SH-SY5Y (cell line): ENCODE measurements around the gene RNU6-9.

Experiments used
- GATA2 ChIP-seq: IDR thresholded peaks from 2 replicates; pipeline ENCODE4 v1.6.1; 2011; ENCODE audit warnings: mild to moderate bottlenecking, low read depth, low read length
- GATA3 ChIP-seq: IDR thresholded peaks from 2 replicates; pipeline ENCODE4 v1.6.1; 2011; ENCODE audit warnings: low read depth, mild to moderate bottlenecking, low read length, moderate library complexity

RNU6-9 gene

DNA sequence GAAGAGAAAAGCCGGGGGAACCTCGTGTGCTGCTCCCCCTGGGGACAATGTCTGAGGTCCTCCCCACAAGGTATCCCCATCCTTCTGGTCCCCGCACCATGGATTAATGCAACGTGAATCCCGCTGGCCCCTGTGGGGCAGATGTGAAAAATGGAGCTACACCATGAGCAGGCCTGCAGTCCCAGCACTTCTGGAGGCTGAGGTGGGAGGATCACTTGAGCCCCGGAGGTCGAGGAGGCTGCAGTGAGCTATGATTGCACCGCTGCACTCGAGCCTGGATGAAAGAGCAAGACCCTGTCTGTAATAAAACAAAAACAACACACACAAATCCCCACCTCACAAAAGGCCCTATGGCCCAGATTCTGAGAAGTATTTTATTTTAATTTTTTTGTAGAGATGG is 35.0 kb upstream of the RNU6-9 start:
- TF ChIP-seq GATA3 (no peak), GATA2 (no peak)

DNA sequence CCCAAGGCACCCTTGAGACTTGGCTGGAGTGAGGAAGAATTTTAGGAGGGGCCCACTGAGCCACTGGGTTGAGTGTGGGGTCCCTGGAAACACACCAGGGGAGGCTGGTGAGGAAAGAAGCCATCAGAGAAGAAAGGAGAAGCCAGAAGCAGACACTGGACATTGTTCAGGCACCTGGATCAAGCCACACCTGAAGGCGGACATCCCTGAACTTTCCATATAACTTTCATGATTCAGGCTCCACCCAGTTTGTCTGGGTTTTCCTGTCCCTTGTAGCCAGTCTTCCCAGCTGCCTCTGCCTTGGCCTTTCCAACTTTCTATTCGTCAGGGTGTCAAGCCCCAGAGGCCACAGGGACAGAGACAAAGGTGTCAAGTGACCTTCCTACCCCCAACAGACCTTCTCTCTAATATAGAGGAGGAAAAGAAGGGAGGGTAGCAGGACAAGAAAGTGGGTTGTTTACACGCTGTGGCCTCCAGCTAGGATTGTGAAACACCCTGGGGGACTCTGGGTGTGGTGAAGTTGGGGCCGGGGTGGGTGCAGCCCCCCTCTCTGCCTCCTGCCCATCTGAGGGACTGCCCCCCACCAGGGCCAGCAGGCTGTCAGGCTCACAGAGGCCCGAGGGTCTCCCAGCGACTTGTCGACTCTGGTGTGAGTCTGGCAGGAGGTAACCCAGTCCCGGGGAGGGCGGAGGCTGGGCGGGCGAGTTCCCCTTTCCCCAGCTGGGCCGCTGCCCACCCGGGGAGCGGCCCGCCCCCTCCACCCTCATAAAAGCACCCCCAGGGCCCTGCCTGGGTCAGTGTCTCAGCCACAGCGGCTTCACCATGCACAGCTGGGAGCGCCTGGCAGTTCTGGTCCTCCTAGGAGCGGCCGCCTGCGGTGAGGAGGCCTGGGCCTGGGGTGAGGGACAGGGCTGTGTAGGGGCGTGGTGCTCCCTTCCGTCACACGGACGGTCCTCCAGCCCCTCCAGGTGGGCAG is 34.1 kb upstream of the RNU6-9 start, which contains the start of gene CFD:
CFD (plus strand) TSS at position 797 of the 976 bp plus-strand sequence; CDS start at position 823, 26 bp downstream.
- TF ChIP-seq GATA2 (no peak), GATA3 (no peak)

DNA sequence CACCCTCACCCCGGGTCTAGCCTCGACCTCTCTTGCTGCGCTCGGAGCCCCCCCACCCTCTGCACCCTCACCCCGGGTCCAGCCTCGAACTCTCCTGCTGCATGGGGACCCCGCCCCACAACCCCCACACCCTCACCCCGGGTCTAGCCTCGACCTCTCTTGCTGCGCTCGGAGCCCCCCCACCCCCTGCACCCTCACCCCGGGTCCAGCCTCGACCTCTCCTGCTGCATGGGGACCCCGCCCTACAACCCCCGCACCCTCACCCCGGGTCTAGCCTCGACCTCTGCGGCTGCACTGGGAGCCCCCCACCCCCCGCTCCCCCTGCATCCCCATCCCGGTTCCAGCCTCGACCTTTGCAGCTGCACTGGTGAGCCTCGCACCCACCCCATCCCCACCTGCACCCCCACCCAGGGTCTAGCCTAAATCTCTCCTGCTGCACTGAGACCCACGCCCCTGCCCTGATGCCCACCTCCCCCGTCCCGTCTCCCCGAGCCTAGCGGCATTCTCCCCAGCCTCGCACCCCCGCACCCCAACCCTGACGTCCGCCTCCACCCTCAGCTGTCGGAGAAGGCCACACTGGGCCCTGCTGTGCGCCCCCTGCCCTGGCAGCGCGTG is 32.0 kb upstream of the RNU6-9 start:
- TF ChIP-seq GATA3 (no peak), GATA2 (no peak)

DNA sequence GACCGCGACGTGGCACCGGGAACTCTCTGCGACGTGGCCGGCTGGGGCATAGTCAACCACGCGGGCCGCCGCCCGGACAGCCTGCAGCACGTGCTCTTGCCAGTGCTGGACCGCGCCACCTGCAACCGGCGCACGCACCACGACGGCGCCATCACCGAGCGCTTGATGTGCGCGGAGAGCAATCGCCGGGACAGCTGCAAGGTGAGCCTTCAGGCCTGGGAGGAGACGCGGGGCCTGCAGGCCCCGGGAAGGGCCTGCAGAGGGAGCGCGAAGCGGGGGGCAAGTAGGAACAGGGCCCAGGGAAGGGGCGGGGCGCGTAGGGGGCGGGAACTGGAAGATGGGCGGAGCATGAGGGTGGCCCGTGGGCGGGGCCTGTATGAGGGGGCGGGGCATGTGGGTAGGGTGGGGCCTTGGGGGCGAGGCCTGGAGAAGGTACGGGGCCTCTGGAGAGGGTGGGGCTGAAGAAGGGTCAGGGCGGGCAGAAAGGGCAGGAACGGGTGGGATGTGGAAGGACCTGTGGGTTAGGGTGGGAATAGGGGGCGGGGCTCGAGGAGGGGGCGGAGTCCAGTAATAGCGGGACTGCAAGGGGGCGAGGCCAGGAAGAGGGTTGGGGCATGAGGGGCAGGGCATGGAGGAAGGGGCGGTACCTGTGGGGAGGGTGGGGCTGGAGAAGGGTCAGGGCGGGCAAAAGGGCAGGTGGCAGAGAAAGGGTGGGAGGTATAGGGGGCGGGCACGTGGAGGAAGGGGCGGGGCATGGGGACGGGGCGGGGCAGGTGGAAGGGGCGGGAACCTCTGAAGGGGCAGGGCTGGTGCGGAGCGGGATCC is 31.3 kb upstream of the RNU6-9 start:
- TF ChIP-seq GATA2 (no peak), GATA3 (no peak)

DNA sequence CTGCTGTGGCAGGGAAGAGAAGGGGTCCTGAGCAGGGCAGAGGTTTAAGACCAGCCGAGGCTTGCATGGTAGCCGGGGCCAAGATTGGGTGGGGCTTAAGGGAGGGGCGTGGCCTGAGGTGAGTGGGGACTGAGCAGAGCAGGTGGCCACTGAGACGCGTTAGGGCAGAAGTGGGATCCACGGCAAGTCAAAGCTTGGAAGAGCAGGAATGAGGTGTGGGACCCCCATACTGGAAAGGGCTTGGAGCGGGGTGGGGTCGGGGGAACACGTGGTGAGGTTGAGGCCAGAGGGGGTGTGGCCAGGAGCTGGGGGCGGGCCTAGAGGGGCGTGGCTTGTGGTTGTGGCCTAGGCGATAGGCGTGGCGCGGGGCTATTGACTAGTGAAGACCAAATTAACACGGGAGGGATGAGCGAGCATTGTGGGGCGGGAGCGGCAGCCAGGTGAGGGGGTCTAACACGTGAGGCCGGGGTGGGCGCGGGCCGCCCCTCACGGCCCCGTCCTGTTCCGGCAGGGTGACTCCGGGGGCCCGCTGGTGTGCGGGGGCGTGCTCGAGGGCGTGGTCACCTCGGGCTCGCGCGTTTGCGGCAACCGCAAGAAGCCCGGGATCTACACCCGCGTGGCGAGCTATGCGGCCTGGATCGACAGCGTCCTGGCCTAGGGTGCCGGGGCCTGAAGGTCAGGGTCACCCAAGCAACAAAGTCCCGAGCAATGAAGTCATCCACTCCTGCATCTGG is 30.5 kb upstream of the RNU6-9 start:
- TF ChIP-seq GATA2: no peak
- no peak for TF ChIP-seq GATA3

DNA sequence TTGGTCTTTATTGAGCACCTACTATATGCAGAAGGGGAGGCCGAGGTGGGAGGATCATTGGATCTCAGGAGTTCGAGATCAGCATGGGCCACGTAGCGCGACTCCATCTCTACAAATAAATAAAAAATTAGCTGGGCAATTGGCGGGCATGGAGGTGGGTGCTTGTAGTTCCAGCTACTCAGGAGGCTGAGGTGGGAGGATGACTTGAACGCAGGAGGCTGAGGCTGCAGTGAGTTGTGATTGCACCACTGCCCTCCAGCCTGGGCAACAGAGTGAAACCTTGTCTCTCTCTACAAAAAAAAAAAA is 30.0 kb upstream of the RNU6-9 start:
- TF ChIP-seq GATA2 (no peak), GATA3 (no peak)

DNA sequence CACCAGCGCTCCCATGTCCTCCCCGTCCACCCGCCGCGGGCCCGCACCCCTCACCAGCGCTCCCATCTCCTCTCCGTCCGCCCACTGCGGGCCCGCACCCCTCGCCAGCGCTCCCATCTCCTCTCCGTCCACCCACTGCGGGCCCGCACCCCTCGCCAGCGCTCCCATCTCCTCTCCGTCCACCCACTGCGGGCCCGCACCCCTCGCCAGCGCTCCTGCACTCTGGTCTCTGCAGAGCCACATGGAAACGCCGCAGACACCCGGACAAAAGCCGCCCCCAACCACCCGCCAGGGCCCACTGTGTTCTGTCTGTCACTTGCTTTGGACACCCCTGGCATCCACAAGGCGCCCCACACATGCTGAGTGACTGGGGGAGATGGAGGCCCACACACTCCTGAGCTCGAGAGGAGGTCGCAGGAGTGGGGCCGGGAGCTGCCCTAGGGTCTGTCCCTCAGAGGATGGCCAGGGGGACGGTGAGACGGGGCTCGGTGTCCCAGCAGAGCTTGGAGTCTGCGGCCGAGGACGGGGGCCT is 26.4 kb upstream of the RNU6-9 start:
- no peak for TF ChIP-seq GATA3
- TF ChIP-seq GATA2: no peak

DNA sequence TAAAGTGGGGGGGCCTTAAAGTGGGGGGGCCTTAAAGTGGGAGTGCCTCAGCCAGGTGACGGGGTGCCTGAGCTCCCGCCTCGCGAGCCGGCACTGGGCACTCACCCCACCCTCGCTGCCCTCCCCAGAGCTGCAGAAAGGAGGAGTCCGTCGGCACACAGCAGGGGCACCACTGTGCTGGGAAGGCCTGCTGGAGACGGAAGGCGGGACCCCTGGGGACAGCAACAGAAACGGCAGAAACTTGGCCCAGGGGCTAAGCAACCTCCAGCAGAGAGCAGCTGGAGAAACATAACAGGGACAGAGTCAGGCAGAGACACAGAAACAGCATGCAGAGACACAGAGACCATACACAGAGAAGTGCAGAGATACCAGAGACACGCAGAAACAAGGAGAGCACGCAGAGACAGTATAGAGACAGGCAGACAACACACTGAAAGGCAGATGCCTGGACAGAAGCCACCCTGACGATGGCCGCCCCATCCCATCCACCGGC is 25.9 kb upstream of the RNU6-9 start:
- no peak for TF ChIP-seq GATA3
- no peak for TF ChIP-seq GATA2

DNA sequence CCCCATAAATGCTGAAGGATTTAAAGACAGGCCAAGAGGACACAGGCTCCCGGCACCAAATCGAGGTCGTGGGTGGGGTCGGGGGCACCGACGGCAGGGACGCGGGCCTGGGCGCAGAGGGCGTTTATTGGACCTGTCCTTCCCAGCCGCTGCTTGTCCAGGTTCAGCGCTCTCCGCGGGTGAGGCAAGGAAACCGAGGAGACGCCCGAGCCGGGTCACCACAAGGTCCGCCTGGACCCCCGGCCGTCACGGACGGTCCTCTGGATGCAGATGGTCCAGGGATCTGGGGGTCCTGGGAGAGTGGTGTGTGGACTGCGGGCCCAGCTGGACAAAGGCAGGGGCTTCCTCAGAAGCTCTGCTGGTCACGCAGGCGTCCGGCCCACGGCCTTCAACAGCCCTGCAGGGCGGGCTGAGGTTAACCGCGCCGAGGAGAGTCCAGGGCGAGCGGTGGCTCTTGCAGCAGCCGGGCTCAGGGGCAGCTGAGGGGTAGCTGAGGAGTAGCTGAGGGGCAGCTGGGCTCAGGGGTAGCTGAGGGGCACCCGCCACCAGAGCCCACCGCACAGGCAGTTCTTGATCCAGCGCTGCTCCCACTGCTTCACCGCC is 25.3 kb upstream of the RNU6-9 start:
- no peak for TF ChIP-seq GATA3
- no peak for TF ChIP-seq GATA2

DNA sequence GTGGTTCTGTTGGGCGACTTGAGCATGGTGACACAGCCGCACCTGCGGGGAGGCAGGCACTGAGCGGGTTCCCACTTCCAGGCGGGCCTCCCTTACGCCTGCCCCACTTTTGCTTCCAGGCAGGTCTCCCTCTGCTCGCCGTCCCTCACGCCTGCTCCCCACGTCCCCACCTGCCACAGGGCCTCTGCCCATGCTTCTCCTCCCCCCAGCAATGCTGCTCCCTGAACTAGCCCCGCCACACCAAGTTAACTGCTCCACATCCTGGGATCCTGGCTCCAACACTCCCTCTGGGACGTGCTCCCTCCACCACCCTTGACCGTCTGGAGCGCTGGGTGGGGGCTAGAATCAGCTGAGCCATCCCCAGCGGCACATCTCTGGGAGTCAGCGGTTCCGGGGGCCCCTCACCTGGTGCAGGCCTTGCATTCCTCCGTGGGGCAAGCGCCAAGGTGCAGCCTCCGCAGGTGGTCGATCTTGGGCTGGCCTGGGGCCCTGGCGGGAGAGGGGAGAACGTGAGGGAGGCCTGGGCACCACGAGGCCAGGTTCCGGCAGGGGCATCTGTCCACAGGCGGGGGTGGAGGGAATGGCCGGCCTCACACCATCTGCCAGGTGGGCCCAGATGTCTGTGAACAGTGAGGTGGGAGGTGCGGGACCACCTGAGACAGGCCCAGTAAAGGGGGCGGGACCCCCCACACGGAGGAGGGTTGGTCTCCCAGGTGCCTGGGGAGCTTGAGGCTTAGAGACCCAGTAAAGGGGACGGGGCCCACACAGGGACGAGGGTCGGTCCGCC is 24.6 kb upstream of the RNU6-9 start:
- TF ChIP-seq GATA3 (no peak), GATA2 (no peak)

DNA sequence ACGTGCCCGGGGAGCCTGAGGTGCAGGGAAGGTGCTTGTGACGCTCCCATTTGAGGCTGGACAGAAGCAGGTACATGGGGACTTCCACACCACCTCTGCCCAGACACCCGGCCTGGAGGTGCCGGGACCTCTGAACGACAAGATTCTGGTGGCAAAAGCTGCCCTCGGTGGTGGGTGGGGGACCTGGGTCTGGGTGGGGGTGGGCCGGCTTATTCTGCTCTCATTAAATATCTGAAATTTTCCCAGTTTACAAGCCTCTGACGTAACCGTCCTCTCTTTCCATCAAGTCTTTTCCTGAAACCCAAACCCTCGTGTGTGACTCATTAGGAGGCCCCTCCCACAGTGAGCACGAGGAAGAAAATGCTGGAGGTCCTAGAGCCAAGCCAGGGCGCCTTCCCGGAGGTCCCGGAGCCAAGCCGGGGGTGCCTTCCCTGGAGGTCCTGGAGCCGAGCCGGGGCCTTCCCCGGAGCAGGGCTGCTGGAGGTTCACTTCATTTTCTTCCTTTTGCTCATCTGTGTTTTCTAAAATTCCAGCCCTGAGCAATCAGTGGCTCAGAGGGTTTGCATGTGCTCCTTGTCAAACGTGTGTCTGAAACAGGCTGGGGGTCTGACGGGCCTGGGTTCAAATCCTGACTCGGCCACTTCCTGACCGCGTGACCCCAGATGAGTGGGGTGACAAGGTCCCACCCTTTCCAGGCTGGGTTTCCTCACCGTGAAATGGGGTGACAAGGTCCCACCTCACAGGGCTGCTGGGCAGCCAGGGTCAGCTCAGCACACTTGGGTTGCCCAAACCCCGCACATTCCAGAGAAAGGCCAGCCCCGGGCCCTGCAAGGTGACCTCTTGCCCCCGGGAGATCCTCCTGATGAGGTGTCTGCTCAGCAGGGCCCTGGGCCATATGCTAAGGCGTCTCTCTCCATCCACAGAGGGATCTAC is 23.8 kb upstream of the RNU6-9 start:
- no peak for TF ChIP-seq GATA2
- TF ChIP-seq GATA3: no peak

DNA sequence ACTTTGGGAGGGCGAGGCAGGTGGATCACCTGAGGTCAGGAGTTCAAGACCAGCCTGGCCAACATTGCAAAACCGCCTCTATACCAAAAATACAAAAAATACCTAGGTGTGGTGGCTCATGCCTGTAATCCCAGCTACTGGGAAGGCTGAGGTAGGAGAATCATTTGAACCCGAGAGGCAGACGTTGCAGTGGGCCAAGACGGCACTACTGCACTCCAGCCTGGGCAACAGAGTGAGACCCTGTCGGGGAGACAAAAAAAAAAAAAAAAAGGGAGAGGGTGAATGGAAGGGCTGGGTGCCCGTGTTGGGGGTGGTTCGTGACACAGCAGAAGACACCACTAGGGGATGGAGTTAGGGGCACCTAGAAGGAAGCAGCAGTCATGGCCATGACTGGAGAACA is 23.0 kb upstream of the RNU6-9 start:
- TF ChIP-seq GATA3 (no peak), GATA2 (no peak)
